GM19238 (cell line): ENCODE results near the gene IL3RA.
"Not testable (repeated sequence)": the region's sequence is repeated elsewhere in the genome, so short reads cannot be mapped to it uniquely, and the experiment has no call there.

ENCODE experiments used
- DNase-seq: peaks from one replicate; pipeline ENCODE4 v3.0.0; 2011; ENCODE audit warnings: low spot score; ENCODE audit not compliant: insufficient read length

IL3RA gene

GRCh38 chrX:1398431-1399340, 62.1 kb downstream of the IL3RA start:
- DNase-seq: no peak

GRCh38 chrX:1400049-1400448, 63.5 kb downstream of the IL3RA start:
- DNase-seq: no peak

GRCh38 chrX:1400742-1401471, 64.3 kb downstream of the IL3RA start:
- no peak for DNase-seq

GRCh38 chrX:1401611-1402430, 65.2 kb downstream of the IL3RA start:
- no peak for DNase-seq

- no peak for DNase-seq
Measured at GRCh38 chrX:1403228-1403627, 66.6 kb downstream of the IL3RA start.

GRCh38 chrX:1403867-1404266, 67.3 kb downstream of the IL3RA start:
- not testable (repeated sequence) for DNase-seq

- not testable (repeated sequence) for DNase-seq
Measured at GRCh38 chrX:1405769-1406168, 69.2 kb downstream of the IL3RA start.

GRCh38 chrX:1407035-1407434, 70.5 kb downstream of the IL3RA start:
- DNase-seq: no peak

GRCh38 chrX:1411326-1411725, 74.7 kb downstream of the IL3RA start:
- DNase-seq: no peak

- no peak for DNase-seq
Measured at GRCh38 chrX:1412551-1413161, 76.1 kb downstream of the IL3RA start.

GRCh38 chrX:1416327-1416784, 79.8 kb downstream of the IL3RA start:
- DNase-seq: no peak

- no peak for DNase-seq
Measured at GRCh38 chrX:1416965-1417760, 80.6 kb downstream of the IL3RA start.

- no peak for DNase-seq
Measured at GRCh38 chrX:1417921-1418771, 81.6 kb downstream of the IL3RA start.

GRCh38 chrX:1418901-1419544, 82.4 kb downstream of the IL3RA start:
- DNase-seq: no peak

GRCh38 chrX:1419545-1420355, 83.2 kb downstream of the IL3RA start:
- DNase-seq: no peak

- no peak for DNase-seq
Measured at GRCh38 chrX:1420371-1420770, 83.8 kb downstream of the IL3RA start.

- DNase-seq: no peak
Measured at GRCh38 chrX:1421433-1422134, 85.0 kb downstream of the IL3RA start.

GRCh38 chrX:1422135-1422465, 85.5 kb downstream of the IL3RA start:
- no peak for DNase-seq
